GM18517 (cell line): ENCODE results near the gene MED15.

Source experiments
- ATAC-seq: cut with Tn5 transposase; IDR thresholded peaks from one replicate; pipeline ENCODE4 v1.9.1; 2021; ENCODE audit warnings: mild to moderate bottlenecking, moderate library complexity; ENCODE audit not compliant: unreplicated experiment

MED15 gene

DNA sequence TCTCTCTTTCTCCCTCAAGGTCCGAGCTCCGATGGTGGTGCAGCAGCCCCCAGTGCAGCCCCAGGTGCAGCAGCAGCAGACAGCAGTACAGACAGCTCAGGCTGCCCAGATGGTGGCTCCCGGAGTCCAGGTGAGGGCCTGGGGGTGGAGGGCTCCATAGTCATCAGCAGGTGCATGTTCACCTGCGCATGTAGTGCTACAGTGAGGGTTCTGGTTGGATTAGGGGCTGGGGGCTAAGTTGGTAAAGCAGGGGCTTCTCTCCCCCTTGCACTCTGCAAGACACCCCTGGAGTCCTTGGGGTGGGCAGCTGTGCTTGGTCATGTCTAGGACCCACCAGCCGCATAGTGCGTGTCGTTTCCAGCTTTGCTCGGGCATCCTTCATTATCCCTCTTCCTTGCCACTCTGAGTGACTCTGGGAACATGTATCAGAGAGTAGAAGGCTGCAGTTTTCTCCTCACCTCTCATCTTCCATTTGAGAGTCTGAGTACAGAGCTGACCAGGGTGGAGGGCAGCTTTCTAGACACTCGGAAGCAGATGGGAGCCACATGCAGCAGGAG, 61.2 kb downstream of the MED15 start:
- ATAC-seq: no peak

DNA sequence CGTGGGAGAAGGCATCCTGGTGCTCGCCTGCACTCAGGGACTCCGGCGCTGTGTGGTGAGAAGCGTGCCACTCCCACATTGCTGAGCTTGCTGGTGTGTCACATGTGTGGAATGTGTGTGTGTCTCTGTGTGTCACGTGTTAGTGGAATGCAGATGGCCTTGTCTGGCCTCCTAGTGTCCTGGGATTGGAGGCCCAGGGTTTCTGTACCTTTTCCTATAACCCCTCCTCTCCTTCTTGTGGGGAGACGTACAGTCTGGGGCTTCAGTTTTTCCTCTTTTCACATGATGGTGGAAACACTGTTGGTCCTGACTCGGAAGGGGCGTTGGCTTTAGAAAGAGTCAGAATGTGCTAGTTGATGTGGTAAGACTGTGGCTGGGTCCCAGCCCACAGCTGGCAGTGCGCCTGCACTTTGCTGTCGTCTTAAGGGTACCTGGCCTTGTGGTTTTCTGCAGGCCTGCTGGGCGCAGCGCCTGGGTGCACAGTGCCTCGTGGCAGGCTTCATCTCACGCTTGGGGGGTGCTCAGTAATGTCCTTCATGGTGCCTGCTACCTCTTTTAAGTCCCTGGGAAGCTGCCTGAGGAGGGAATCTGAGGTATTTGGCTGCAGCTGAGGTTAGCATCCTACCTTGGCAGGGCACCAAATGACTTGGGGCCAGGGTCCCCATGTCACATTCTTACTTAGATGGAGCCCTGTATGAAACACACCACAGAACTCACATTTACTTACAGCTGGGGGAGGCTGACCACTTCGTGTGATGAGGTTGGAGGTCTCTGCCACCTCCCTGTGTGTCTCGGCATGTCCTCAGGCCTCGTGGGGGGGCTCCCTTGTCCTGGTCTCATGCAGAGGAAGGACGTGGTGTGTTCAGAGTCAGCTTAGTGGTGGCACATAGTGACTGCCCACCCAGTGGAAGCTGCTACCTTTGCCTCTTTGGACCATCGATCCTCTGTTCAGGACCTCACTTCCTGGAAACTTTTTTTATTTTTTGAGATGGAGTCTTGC, 61.9 kb downstream of the MED15 start:
- no peak for ATAC-seq

DNA sequence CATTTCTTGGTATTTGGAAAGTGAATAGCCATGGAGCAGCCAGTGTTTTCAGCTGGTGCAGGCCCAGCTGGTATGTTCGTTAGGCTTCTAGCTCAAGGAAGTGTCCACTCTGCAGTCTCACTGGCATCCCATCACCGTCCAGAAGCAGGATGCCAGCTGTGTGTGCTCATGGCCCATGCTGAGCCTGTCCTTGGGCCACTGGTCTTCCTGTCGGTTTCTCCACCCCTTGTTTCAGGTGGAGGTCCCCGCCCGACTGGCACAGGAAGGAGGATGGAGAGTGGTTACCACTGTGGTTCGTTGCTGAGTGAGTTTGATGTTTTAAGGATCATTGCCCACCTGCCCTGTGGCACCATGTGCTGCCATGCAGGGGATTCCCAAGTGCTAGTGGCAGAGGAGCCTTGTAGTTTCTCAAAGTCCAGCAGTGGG, 63.7 kb downstream of the MED15 start:
- no peak for ATAC-seq

DNA sequence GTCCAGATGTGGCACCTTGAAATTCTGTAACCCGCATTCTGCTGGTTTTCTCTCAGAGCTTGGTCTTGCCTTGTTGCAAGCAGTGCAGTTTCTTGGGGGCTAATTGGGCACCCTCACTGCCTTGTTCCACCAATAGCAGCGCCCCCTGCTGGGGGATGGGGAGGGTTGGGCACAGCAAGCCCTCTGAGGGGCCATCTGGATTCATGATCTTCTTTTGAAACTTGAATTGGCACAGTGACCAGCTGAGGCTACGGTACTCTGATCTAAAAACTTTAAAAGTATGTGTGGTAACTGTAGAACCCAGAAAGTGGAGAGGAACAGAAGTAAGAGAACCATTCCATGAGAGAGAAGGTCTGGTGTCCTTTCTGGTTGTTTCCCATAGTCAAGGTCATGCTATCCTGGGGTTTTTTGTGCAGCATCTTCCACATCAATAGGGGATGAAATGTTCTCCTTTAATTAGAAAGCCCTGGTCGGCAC, 64.2 kb downstream of the MED15 start:
- no peak for ATAC-seq

GRCh38 chr22:20572132-20572802, 64.9 kb downstream of the MED15 start:
- ATAC-seq: no peak

GRCh38 chr22:20573176-20573832, 65.9 kb downstream of the MED15 start:
- no peak for ATAC-seq

GRCh38 chr22:20573833-20574615, 66.6 kb downstream of the MED15 start:
- ATAC-seq: no peak

DNA sequence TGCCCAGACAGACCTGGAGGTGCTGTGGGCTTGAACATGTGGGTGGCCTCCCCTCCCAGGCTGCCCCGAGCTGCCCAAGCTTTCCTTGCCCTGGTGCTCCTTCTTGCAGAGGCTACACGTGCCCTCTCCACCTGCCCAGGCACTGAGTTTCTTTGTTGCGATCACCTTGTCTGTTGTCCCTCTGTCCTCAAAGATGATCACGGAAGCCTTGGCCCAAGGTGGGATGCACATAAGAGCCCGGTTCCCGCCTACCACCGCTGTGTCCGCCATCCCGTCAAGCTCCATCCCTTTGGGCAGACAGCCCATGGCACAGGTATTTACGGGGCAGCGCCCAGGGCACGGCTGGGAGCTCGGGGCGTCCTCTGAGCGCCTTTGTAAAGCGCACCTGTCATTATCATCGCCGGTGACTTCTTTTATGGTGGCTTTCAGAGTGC, 67.5 kb downstream of the MED15 start:
- ATAC-seq: no peak

DNA sequence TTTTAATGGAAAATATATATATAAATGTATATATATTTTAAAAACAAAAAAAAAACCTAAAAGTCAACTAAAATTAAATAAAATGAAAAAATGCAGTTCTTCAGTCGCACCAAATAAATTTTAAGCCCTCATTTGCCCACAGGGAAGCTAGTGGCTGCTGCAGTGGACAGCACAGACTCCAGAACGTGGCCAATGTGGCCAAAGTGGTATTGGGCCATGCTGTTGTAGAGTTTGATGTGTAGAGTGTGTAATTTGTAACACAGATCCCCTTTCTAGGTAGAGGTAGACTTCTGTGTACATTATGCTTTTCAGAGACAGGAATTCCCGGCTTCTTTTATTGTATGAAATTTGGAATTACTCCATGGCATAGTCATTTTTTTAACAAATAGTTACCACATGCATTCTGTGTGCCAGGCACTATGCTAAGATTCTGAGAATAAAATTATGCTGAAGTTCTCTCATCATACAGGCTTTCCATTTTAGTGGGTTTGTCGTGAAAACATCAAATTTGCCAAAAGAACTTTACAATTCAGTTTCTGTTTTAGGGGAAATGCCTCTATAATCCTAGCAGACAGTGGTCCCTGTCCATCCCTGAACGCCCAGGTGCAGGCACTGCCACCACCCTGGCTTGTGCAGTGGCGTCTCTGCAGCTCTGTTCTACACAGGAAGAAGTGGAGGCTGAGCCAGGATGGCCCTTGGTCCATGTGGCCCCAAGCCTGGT, 68.5 kb downstream of the MED15 start:
- no peak for ATAC-seq

GRCh38 chr22:20576445-20576816, 69.0 kb downstream of the MED15 start:
- no peak for ATAC-seq

DNA sequence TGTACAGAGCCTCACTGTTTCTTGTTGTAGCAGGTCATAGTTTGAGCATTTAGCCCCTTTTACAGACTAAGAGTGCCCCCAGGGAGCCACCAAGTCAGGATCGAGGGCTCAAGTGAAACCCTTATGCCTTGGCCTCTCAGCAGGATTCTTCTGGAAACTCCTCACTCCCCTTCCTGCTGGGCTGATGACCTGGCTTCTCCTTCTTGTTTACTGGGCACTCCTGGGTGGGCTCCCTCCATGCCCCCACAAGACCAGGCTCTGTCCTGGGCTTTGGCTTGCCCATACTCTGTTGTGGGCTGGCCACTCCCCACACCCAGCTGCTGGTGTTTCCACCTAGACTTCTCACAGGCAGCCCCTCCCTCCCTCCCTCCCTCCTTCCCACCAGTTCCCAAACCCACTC, 69.6 kb downstream of the MED15 start:
- ATAC-seq: no peak

DNA sequence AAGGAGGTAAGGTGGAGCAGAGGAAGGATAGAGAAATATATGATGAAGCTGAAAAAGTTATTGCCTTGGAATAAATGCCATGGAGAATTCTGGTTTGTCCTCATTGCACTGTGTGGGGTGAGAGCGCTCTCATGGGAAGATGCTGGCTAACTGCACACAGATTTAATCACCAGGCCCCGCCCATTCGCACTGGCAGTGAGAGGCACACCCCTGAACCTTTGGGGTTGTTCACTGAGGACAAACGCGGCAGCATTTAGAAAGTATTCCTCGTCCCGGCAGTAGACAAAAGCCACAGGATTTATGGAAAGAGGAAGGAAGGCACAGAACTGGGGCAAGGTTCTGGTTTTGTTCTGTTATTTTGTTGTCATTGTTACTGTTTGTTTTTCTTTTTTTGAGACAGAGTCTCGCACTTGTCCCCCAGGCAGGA, 70.2 kb downstream of the MED15 start:
- ATAC-seq: no peak

GRCh38 chr22:20578192-20578591, 70.8 kb downstream of the MED15 start:
- no peak for ATAC-seq

- ATAC-seq: no peak
These were observed 71.3 kb downstream of the MED15 start for GRCh38 chr22:20578707-20579106.

GRCh38 chr22:20579273-20580120, 72.1 kb downstream of the MED15 start:
- no peak for ATAC-seq

GRCh38 chr22:20580179-20580578, 72.8 kb downstream of the MED15 start:
- no peak for ATAC-seq

DNA sequence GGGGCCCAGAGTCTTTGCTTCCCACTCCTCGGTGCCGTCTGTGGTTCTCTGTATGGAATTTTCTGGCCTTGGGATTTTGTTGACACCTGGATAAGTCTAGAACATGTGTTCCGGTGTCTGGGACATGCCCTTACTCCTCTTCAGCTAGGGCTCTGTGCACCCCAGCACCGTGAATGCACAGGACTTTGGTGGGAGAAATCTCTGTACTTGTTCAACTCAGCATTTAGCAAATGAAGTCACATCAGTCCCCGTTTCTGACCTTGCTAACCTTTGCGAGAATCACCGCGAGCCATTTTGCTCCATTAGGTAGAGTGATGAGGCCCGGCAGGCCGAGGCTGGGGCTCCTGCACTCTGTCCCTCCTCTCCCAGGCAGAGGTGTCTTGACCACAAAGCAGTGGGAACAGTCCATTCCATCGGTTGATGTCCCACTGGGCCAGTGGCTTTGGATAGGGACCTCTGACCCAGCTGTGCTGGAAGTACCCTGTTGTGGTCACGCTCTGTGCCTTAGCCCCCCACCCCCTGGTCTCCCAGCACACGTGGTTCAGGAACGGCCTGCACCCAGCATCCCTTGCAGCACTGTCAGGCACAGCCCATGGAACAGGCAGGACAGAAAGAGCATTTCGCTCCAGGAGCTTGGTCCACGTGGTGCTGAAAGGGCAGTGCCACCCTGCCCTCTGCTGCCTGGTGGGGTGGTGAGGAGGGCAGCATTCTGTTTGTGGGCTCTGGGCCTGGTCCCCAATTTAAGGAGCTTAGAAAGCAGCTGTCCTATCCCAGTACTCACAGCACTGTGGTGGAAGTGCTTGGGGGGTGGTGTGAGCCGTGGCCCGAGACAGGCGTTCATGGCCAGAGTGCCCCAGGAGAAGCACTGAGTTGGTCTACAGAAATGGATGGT, 73.4 kb downstream of the MED15 start:
- no peak for ATAC-seq
